K562 (cell line): ENCODE measurements around the gene HLA-DPA1. TPM values are rescaled to one million over a fixed set of nuclear protein-coding genes. Genes with fewer than 3 reads are reported as not detected.
A peak's percentile ranks its signal among the peaks of the same experiment; 100 is the strongest.

ENCODE experiments used
- ATAC-seq: fragments of 200-7000 bp; cut with Tn5 transposase; 3 replicates; pipeline ENCODE4 v1.9.1; 2020; ENCODE audit warnings: moderate library complexity
- BruUV-seq: library from RNA; stranded (reverse); fragments of 400-500 nt; replicated peaks from 2 replicates; lab custom pipeline; 2021; lab: Mats Ljungman, UMichigan
- CTCF ChIA-PET: fragments of 300-600 bp; formaldehyde crosslinking; extraction: SDS; loops from one replicate; lab custom pipeline; 2021; ENCODE audit warnings: low intra/inter-chr PET ratio; lab: Yijun Ruan, JAX
- POLR2A ChIA-PET: fragments of 300-600, 350-650 bp; sonication (Branson Sonifier 250); formaldehyde crosslinking; extraction: SDS; loops from one replicate; lab custom pipeline; 2021; ENCODE audit warnings: antibody characterized with exemption, inconsistent platforms; lab: Yijun Ruan, JAX
- DNase-seq, 4 experiments: peaks; one replicate each; pipeline versions ENCODE4 v3.0.0 to v3.0.0-alpha.2; 2011 to 2018; ENCODE audit warnings: low spot score in 3 of 4, mixed read lengths in 3 of 4; ENCODE audit errors: extremely low read depth in 1 of 4
- FAIRE-seq: peaks from 2 replicates; lab custom pipeline; 2011; peaks lifted over from hg19 to GRCh38; lab: Jason Lieb, UNC
- H2AFZ ChIP-seq: 2 replicates; pipeline ENCODE4 v1.6.0; 2011; ENCODE audit warnings: low read depth, low read length, control low read depth, inconsistent platforms
- H3K27ac ChIP-seq: fragments of 200-600 bp; 3 replicates; pipeline ENCODE4 v1.8.0; 2011; ENCODE audit warnings: low read depth, mild to moderate bottlenecking, control low read depth, inconsistent platforms, low read length, moderate library complexity, mixed read lengths; ENCODE audit errors: extremely low read depth
- H3K27me3 ChIP-seq, 2 experiments: fragments of 300-600 bp in 1 of 2; 2 replicates in 1 of 2; 3 replicates in 1 of 2; pipeline versions ENCODE4 v1.6.0 to v1.8.0; 2011; ENCODE audit warnings: inconsistent platforms in 2 of 2, low read length in 2 of 2, mild to moderate bottlenecking in 1 of 2, mixed read lengths in 1 of 2, moderate library complexity in 1 of 2; ENCODE audit not compliant: control insufficient read depth in 2 of 2, insufficient read depth in 2 of 2
- H3K36me3 ChIP-seq: fragments of 300-600 bp; 3 replicates; pipeline ENCODE4 v1.8.0; 2011; ENCODE audit warnings: mild to moderate bottlenecking, low read length, inconsistent platforms; ENCODE audit not compliant: control insufficient read depth, insufficient read depth
- H3K4me1 ChIP-seq, 2 experiments: fragments of 200-600 bp in 1 of 2; replicated peaks in 1 of 2; 2 replicates in 1 of 2; 3 replicates in 1 of 2; pipeline versions ENCODE4 v1.5.1 to v1.8.0; 2011; ENCODE audit warnings: inconsistent platforms in 2 of 2, low read length in 2 of 2, mild to moderate bottlenecking in 1 of 2, mixed read lengths in 1 of 2, moderate library complexity in 1 of 2; ENCODE audit not compliant: control insufficient read depth in 2 of 2, insufficient read depth in 2 of 2
- H3K4me2 ChIP-seq: 2 replicates; pipeline ENCODE4 v1.6.1; 2011; ENCODE audit warnings: low read length, control low read depth, inconsistent platforms, mixed read lengths; ENCODE audit not compliant: insufficient read depth
- H3K4me3 ChIP-seq: fragments of 200-600 bp; sonication (generic), shearing (Covaris generic); 2 replicates; pipeline ENCODE4 v1.5.1; 2016; ENCODE audit warnings: control low read depth, inconsistent platforms
- H3K79me2 ChIP-seq: fragments of 200-600 bp; 3 replicates; pipeline ENCODE4 v1.8.0; 2011; ENCODE audit warnings: low read length, inconsistent platforms; ENCODE audit not compliant: control insufficient read depth, insufficient read depth
- H3K9ac ChIP-seq, 2 experiments: 2 replicates each; pipeline versions ENCODE4 v1.6.0 to v1.6.1; 2011; ENCODE audit warnings: low read depth in 2 of 2, low read length in 2 of 2, control low read depth in 1 of 2, inconsistent platforms in 1 of 2, mild to moderate bottlenecking in 1 of 2, mixed read lengths in 1 of 2; ENCODE audit not compliant: insufficient read depth in 1 of 2
- H3K9me1 ChIP-seq: one replicate; pipeline ENCODE4 v1.6.0; 2011; ENCODE audit warnings: inconsistent platforms, mild to moderate bottlenecking, low read length, moderate library complexity; ENCODE audit not compliant: control insufficient read depth, insufficient read depth
- H3K9me3 ChIP-seq: replicated peaks from 2 replicates; pipeline ENCODE4 v1.5.1; 2011; ENCODE audit warnings: low read depth, low read length, inconsistent platforms; ENCODE audit not compliant: control insufficient read depth, insufficient read depth
- H4K20me1 ChIP-seq: replicated peaks from 2 replicates; pipeline ENCODE4 v1.6.1; 2011; ENCODE audit warnings: low read length, inconsistent platforms, mixed read lengths; ENCODE audit not compliant: control insufficient read depth, insufficient read depth
- BMI1 ChIP-seq: fragments of 150-350 bp; IDR thresholded peaks from 2 replicates; pipeline ENCODE4 v1.6.1; 2014; ENCODE audit warnings: low read length
- CCAR2 ChIP-seq: fragments of 200-400 bp; formaldehyde crosslinking; IDR thresholded peaks from 2 replicates; pipeline ENCODE4 v1.6.1; 2017; ENCODE audit warnings: mild to moderate bottlenecking, low read depth, low read length
- HDAC3 ChIP-seq: fragments of 450-650 bp; IDR thresholded peaks from 2 replicates; pipeline ENCODE4 v1.6.1; 2018; ENCODE audit warnings: borderline replicate concordance, mild to moderate bottlenecking, moderate library complexity; ENCODE audit not compliant: partially characterized antibody
- HOXB6 ChIP-seq: fragments of 250-450 bp; sonication (Bioruptor Pico); IDR thresholded peaks from 2 replicates; pipeline ENCODE4 v1.5.1; 2022; ENCODE audit warnings: mild to moderate bottlenecking, borderline replicate concordance
- KDM1A ChIP-seq, 2 experiments: fragments of 450-650 bp; IDR thresholded peaks; 2 replicates each; pipeline ENCODE4 v1.6.1; 2016; ENCODE audit warnings: mild to moderate bottlenecking in 2 of 2
- L3MBTL2 ChIP-seq: fragments of 450-650 bp; IDR thresholded peaks from 2 replicates; pipeline ENCODE4 v1.6.1; 2016; ENCODE audit warnings: mild to moderate bottlenecking, moderate library complexity
- MEIS2 ChIP-seq: fragments of 450-650 bp; IDR thresholded peaks from 2 replicates; pipeline ENCODE4 v1.6.1; 2014; ENCODE audit warnings: mild to moderate bottlenecking; ENCODE audit not compliant: partially characterized antibody
- SAP30 ChIP-seq: fragments of 200-600 bp; sonication (generic); IDR thresholded peaks from 2 replicates; pipeline ENCODE4 v1.6.1; 2012; ENCODE audit warnings: borderline replicate concordance, low read depth, mild to moderate bottlenecking, moderate library complexity, low read length, control low read depth, inconsistent platforms; ENCODE audit not compliant: insufficient read depth, poor library complexity, severe bottlenecking
- SP2 ChIP-seq: IDR thresholded peaks from 2 replicates; pipeline ENCODE4 v1.6.1; 2011; ENCODE audit warnings: mild to moderate bottlenecking, low read depth, low read length, moderate library complexity; ENCODE audit not compliant: poor library complexity, severe bottlenecking; ENCODE audit errors: extremely low read depth
- TAF1 ChIP-seq: IDR thresholded peaks from 2 replicates; pipeline ENCODE4 v1.6.1; 2011; ENCODE audit warnings: mild to moderate bottlenecking, low read length, moderate library complexity; ENCODE audit not compliant: insufficient read depth, control insufficient read depth, severe bottlenecking; ENCODE audit errors: extremely low read depth
- TBP ChIP-seq: optimal IDR thresholded peaks from 2 replicates; pipeline ENCODE3; 2011; ENCODE audit warnings: low read depth, low read length, improper control_type of control experiment
- ZNF197 ChIP-seq: fragments of 200-800 bp; sonication (Bioruptor generic); IDR thresholded peaks from 2 replicates; pipeline ENCODE4 v1.6.1; 2016; ENCODE audit warnings: low read depth, missing genetic modification characterization, missing compliant biosample characterization
- ZNF280A ChIP-seq: fragments of 450-650 bp; IDR thresholded peaks from 2 replicates; pipeline ENCODE4 v1.6.1; 2018; ENCODE audit warnings: mild to moderate bottlenecking, low read depth; ENCODE audit not compliant: partially characterized antibody
- WGBS: fragments of 100-300 bp; shearing (Covaris generic); methylation state at CpG from one replicate; pipeline ENCODE4 v1.1.6; 2016; ENCODE audit warnings: low coverage, mixed read lengths; ENCODE audit not compliant: insufficient coverage; ENCODE audit errors: missing lambda C conversion rate; 5-methylcytosine and 5-hydroxymethylcytosine counted together
- in situ Hi-C: fragments of 300-500 bp; cut with MboI; formaldehyde crosslinking; loops from 4 replicates; pipeline ENCODE4 v1.15.0; 2018; ENCODE audit warnings: inconsistent platforms, mixed read lengths
- intact Hi-C: fragments of 100-400 bp; cut with micrococcal nuclease; formaldehyde crosslinking; loops from 2 replicates; pipeline ENCODE4 v1.14.2; 2022
- polyA plus RNA-seq, 8 experiments: library from polyadenylated mRNA; depleted of rRNA in 4 of 8; stranded (reverse) in 5 of 8; unstranded in 3 of 8; fragments of >200 nt; fragmentation: Nextera tagmentation in 2 of 8; fragmentation: Illumina TruSeq in 1 of 8; extraction: Ambion mirVana in 2 of 8; extraction: Trizol in 1 of 8; gene quantifications; 2 replicates each; pipeline versions ENCODE4 v1.2.1 to v1.2.3, GENCODE V29; 2011 to 2014; ENCODE audit warnings: inconsistent platforms in 1 of 8, missing spikeins in 1 of 8
- total RNA-seq, 7 experiments: library from RNA; depleted of rRNA in 6 of 7; stranded (reverse); fragments of >200 nt in 6 of 7; fragmentation: Illumina TruSeq in 2 of 7; extraction: Trizol in 2 of 7; gene quantifications; 2 replicates each; pipeline versions ENCODE4 v1.2.1 to v1.2.3, GENCODE V29; 2011 to 2021; ENCODE audit warnings: low replicate concordance in 1 of 7
- TF ChIP-seq, protein P1 (sequence below): sonication (generic); formaldehyde crosslinking; IDR thresholded peaks from 2 replicates; pipeline ENCODE4 v1.8.1; 2023; ENCODE audit warnings: mild to moderate bottlenecking, missing genetic modification reagents

HLA-DPA1 gene
- total and polyA plus RNA-seq, 9 of the 15 experiments (the other 6 are each of a cell fraction or from before 2014, with no cell fraction given) = 0.23 to 0.93 (median 0.55) TPM

GRCh38 chr6:33015798-33016197 is 57.7 kb downstream of the HLA-DPA1 start:
- FAIRE-seq (no peak), ATAC-seq (no peak), DNase-seq (no peak)
- in situ Hi-C loops (loop anchor here (5.0 kb wide), 2 partner anchors 72 to 232 kb away; no protein-coding TSS in a partner anchor), intact Hi-C loops (loop anchor here (2.0 to 5.0 kb wide), 2 partner anchors 67 to 132 kb away; no protein-coding TSS in a partner anchor)
- Histone ChIP-seq H3K9me3 (no peaks in the 10 kb centered on the region), H3K4me1 (no peaks in the 10 kb centered on the region), H3K27me3 (peaks cover 24 to 38% of the 10 kb centered on the region in 2 experiments; a peak in 4 of 5 replicates), H2AFZ (no peak overlapping the region), H4K20me1 (peaks cover 4% of the 10 kb centered on the region; the same call in 1 of the 2 replicates), H3K36me3 (no peaks in the 10 kb centered on the region), H3K9ac (peak overlapping the region in 1 of 2 experiments; percentile 23; a peak in 1 of 4 replicates), H3K27ac (no peak overlapping the region), H3K79me2 (no peaks in the 10 kb centered on the region), H3K9me1 (no peaks in the 10 kb centered on the region), H3K4me2 (no peak overlapping the region), H3K4me3 (no peak overlapping the region)
- ChIA-PET POLR2A (interaction anchor here (0.6 kb wide), 1 partner anchor 146 kb away, joined by 4 read pairs; no protein-coding TSS in a partner anchor), CTCF (interaction anchor here (1.3 to 3.3 kb wide), 6 partner anchors 68 to 233 kb away, joined by 5 to 19 read pairs (median 10); no protein-coding TSS in a partner anchor)
- TF ChIP-seq ZNF280A (no peak), BMI1 (no peak), SP2 (no peak), CCAR2 (no peak), SAP30 (no peak), ZNF197 (CRISPR knock-in tag) (no peak), L3MBTL2 (no peak), KDM1A (IDR thresholded peaks at IDR 0.05) (no peak), MEIS2 (no peak), TAF1 (no peak), HOXB6 (CRISPR knock-in tag) (no peak), TBP (no peak), HDAC3 (no peak)
- TF ChIP-seq, protein P1, sequence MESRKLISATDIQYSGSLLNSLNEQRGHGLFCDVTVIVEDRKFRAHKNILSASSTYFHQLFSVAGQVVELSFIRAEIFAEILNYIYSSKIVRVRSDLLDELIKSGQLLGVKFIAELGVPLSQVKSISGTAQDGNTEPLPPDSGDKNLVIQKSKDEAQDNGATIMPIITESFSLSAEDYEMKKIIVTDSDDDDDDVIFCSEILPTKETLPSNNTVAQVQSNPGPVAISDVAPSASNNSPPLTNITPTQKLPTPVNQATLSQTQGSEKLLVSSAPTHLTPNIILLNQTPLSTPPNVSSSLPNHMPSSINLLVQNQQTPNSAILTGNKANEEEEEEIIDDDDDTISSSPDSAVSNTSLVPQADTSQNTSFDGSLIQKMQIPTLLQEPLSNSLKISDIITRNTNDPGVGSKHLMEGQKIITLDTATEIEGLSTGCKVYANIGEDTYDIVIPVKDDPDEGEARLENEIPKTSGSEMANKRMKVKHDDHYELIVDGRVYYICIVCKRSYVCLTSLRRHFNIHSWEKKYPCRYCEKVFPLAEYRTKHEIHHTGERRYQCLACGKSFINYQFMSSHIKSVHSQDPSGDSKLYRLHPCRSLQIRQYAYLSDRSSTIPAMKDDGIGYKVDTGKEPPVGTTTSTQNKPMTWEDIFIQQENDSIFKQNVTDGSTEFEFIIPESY (CRISPR knock-in tag) = no peak
- 5% methylated on average over 11 of the region's 11 CpGs for WGBS
- no TSS peak for BruUV-seq
